ENCODE results near the gene TNRC18. TPM values are rescaled to one million over a fixed set of nuclear protein-coding genes. Genes with fewer than 3 reads are reported as not detected.

TNRC18 gene
- total and polyA plus RNA-seq, 2 of the 8 experiments (the other 6 are each of a cell fraction or from before 2014, with no cell fraction given): 1.7 to 8.6 TPM

DNA sequence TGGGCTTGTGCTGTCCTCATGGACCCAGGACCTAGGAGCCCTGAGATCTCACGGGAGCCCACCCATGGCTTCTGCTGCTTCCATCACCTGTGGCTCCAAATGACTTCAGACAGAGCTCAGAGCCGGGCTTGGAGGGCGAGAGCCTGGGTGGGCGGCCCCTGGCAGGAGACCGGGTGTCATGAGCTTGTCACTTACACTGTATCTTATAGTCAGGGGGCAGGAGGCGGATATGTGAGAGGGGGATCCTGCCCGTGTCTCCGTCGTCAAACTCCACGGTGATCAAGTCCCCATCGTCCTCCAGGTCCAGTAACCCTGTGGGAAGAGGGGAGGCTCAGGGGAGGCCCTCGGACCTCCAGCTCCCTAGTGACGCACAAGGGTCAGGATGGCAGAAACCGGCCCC, 107.9 kb downstream of the TNRC18 start (continued):
- no peak for TF ChIP-seq ASH2L (IDR thresholded peaks at IDR 0.05; ENCODE audit: low read length)
- TF ChIP-seq, protein P1, sequence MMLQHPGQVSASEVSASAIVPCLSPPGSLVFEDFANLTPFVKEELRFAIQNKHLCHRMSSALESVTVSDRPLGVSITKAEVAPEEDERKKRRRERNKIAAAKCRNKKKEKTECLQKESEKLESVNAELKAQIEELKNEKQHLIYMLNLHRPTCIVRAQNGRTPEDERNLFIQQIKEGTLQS (IDR thresholded peaks at IDR 0.05; ENCODE audit: insufficient read depth, low read depth, low read length): no peak
- no peak for TF ChIP-seq KDM1A (IDR thresholded peaks at IDR 0.05; ENCODE audit: borderline replicate concordance, low read length)
- TF ChIP-seq, protein P2, sequence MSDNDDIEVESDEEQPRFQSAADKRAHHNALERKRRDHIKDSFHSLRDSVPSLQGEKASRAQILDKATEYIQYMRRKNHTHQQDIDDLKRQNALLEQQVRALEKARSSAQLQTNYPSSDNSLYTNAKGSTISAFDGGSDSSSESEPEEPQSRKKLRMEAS (IDR thresholded peaks at IDR 0.05): no peak
- TF ChIP-seq SUZ12 (IDR thresholded peaks at IDR 0.05; ENCODE audit: low read length): no peak
